Measurements from ENCODE around the gene PNN.
"Not testable (repeated sequence)": the region's sequence is repeated elsewhere in the genome, so short reads cannot be mapped to it uniquely, and the experiment has no call there.

PNN gene

DNA sequence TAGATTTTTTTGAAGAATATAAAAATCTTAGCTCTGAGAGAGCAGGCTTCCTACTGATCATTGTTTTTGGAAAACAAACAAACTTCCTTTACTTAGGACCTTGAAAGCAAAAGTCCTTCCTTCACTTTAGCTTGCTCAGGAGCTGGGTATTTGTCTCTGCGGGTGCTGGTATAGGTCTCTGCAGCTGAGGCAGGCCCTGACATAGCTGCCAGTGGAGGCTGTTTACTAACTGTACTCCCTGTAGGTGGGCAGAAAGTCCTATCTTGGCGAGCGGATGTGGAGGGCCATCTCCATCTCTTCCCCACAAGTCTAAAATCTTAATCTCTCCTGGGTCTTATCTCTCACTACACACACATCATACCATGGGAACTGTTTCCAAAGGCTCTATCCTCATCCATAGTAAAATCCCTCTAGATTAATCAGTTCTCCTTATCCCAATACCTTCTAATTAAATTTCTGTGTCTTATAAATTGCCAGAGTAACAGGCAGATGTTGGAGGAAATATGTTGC lies 54.6 kb downstream of the PNN start:
- DNase-seq (ENCODE audit: low read depth, low spot score), result no peak

DNA sequence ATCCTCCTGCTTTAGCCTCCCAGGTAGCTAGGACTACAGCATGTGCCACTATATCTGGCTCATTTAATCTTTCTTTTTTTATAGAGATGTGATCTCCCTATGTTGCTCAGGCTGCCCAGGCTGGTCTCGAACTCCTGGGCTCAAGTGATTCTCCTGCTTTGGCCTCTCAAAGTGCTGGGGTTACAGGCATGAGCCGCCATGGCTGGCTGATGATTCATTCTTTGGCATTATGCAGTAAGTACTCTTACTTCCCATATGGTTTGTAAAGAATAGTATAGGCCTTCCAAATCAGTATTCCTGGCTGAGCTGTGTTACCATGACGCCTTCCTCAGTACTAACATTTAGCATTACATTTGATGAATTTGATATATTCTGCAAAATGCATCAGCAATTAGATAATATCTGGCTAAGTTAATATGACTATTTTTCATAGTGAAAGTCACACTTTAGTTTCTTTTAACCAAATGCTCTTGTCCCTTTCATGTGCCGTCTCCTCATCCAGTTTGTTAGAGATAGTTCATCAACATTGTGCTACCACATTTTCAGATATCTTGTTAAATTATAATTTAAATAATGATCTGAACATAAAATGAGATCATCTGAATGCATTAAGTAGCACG lies 55.5 kb downstream of the PNN start:
- DNase-seq (ENCODE audit: low read depth, low spot score), result no peak

DNA sequence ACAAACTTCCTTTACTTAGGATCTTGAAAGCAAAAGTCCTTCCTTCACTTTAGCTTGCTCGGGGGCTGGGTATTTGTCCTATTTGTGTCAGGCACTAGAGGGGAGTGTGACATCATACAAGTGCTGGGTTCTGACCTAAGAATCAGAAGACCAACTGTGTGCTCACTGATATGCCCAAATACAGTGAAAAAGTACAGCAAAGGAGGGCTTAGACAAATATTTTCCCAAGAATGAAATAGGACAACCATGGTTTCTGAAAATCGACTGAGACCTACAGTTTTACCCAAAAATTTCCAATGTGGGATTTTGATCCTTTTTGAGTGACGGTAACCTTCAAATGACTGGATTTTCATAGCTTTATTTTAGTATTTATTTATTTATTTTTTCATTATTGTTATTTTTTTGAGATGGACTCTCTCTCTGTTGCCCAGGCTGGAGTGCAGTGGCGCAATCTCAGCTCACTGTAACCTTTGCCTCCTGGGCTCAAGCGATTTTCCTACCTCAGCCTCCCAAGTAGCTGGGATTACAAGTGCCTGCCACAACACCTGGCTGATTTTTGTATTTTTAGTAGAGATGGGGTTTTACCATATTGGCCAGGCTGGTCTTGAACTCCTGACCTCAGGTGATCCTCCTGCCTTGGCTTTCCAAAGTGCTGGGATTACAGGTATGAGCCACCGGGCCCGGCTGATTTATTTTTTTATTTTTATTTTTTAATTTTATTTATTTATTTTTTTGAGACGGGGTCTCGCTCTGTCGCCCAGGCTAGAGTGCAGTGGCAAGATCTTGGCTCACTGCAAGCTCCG lies 56.9 kb downstream of the PNN start:
- not testable (repeated sequence) for DNase-seq (ENCODE audit: low read depth, low spot score)
